ENCODE results near the gene IRF1. TPM values are rescaled to one million over a fixed set of nuclear protein-coding genes. Genes with fewer than 3 reads are reported as not detected.
"Not testable (repeated sequence)": the region's sequence is repeated elsewhere in the genome, so short reads cannot be mapped to it uniquely, and the experiment has no call there.

Gene IRF1
- total RNA-seq, 1 experiment from 2014 or later = 4.8 TPM

DNA sequence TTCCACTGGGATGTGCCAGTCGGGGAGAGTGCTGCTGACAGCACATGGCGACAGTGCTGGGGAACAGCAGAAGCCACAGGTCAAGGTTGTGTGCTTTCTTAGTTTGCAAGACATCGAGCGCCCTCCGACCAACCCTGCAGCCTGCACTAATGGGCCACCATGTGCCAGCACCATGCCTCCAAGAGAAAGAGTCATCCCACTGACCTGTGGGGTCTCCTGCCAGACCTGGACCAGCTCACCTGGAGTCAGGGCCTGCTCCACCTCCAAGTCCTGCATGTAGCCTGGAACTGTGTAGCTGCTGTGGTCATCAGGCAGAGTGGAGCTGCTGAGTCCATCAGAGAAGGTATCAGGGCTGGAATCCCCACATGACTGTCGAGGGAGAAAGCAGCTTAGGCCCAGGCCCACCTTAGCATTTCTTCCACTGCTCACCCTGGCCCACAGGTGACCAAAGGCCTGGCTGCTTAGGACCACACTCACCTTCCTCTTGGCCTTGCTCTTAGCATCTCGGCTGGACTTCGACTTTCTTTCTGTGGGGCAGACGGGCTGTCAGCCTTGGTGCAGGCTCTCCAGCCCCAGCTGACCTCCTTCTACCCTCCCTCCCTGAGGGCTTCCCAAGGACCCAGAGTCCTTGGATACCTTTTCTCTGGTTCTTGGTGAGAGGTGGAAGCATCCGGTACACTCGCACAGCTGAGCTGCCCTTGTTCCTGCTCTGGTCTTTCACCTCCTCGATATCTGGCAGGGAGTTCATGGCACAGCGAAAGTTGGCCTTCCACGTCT is 4.1 kb downstream of the IRF1 start:
- DNase-seq = no peak
- Histone ChIP-seq H3K27ac (ENCODE audit: low read length) (no peak overlapping the region), H3K27me3 (ENCODE audit: low read length) (no peaks in the 10 kb centered on the region), H3K36me3 (ENCODE audit: insufficient read depth, low read length) (no peaks in the 10 kb centered on the region), H3K4me2 (ENCODE audit: low read depth, low read length, poor library complexity, severe bottlenecking) (no peak overlapping the region), H3K4me1 (ENCODE audit: low read length) (peaks cover 33% of the 10 kb centered on the region), H3K9ac (ENCODE audit: low read length) (no peak overlapping the region), H3K9me2 (replicated peaks; ENCODE audit: insufficient read depth, low read length) (no peaks in the 10 kb centered on the region), H3K79me2 (ENCODE audit: low read length) (no peaks in the 10 kb centered on the region), H4K20me1 (ENCODE audit: insufficient read depth, low read depth, low read length) (no peaks in the 10 kb centered on the region; the same call in 1 of the 2 replicates), H3K4me3 (ENCODE audit: low read length) (no peak overlapping the region), H3K9me3 (ENCODE audit: low read length) (no peaks in the 10 kb centered on the region), H2AFZ (ENCODE audit: low read length) (no peak overlapping the region)

DNA sequence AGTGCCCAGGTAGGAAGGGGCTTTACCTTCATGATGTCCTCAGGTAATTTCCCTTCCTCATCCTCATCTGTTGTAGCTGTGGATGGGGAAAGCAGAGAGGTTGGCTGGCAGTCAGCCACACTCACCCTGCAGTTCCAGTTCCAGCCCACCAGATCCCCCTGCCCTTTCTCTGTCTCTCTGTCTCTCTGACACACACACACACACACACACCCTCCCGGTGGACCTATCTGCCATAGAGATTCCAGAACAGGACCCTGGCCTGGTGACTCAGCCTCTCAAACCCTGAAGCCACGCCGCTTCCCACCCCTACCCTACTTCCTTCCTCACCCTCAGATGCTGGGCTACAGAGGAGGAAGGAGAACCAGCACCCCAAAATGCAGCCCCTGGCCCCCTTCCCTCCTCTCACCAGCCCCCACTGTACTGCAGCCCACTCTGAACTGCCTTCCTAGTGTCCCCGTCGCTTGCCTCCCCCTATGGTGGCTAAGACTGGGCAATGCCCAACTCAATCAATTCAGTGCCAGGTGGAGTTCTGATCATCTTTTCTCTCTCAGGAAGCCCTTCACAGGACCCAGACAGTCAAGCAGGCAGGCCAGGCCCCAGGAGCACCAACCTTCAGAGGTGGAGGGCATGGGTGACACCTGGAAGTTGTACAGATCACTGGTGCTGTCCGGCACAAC is 4.8 kb downstream of the IRF1 start:
- Histone ChIP-seq H4K20me1 (ENCODE audit: insufficient read depth, low read depth, low read length) (no peaks in the 10 kb centered on the region; the same call in 1 of the 2 replicates), H3K9ac (ENCODE audit: low read length) (no peak overlapping the region), H3K79me2 (ENCODE audit: low read length) (no peaks in the 10 kb centered on the region), H3K4me3 (ENCODE audit: low read length) (no peak overlapping the region), H3K36me3 (ENCODE audit: insufficient read depth, low read length) (no peaks in the 10 kb centered on the region), H2AFZ (ENCODE audit: low read length) (no peak overlapping the region), H3K9me2 (replicated peaks; ENCODE audit: insufficient read depth, low read length) (no peaks in the 10 kb centered on the region), H3K4me1 (ENCODE audit: low read length) (peaks cover 26% of the 10 kb centered on the region), H3K4me2 (ENCODE audit: low read depth, low read length, poor library complexity, severe bottlenecking) (no peak overlapping the region), H3K27me3 (ENCODE audit: low read length) (no peaks in the 10 kb centered on the region), H3K9me3 (ENCODE audit: low read length) (no peaks in the 10 kb centered on the region), H3K27ac (ENCODE audit: low read length) (no peak overlapping the region)
- no peak for DNase-seq

DNA sequence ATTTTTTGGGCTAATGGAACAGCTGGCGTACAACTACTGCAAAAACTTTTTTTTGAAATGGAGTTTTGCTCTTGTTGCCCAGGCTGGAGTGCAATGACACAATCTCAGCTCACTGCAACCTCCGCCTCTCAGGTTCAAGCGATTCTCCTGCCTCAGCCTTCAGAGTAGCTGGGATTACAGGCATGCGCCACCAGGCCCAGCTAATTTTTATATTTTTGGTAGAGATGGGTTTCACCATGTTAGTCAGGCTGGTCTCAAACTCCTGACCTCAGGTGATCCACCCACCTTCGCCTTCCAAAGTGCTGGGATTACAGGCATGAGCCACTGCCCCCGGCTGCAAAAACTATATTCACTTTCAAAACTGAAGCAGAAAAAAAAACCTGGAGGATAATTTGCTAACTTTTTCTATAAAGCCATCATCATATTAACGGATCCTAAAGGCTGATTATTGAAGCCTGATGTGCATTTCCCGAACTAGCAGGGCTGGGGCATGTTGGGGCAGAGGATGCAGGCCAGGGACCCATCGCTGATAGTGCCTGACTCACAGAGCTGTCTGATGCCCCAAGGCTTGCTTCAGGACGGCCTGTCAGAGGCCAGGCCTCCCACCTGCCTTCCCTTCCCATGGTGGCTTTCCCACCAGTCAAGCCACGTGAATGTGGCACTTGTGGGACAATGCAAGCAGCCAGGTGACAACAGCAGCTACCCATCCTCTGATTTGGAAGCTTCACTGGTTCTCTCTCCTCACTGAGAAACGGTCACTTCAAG is 5.5 kb downstream of the IRF1 start:
- H3K79me2 ChIP-seq (ENCODE audit: low read length); H3K36me3 ChIP-seq (ENCODE audit: insufficient read depth, low read length); H3K9me3 ChIP-seq (ENCODE audit: low read length); H3K27ac ChIP-seq (ENCODE audit: low read length); H4K20me1 ChIP-seq (ENCODE audit: insufficient read depth, low read depth, low read length); H3K9me2 ChIP-seq (replicated peaks; ENCODE audit: insufficient read depth, low read length); H3K4me2 ChIP-seq (ENCODE audit: low read depth, low read length, poor library complexity, severe bottlenecking); H3K9ac ChIP-seq (ENCODE audit: low read length); DNase-seq; H2AFZ ChIP-seq (ENCODE audit: low read length); H3K4me3 ChIP-seq (ENCODE audit: low read length); H3K27me3 ChIP-seq (ENCODE audit: low read length): not testable (repeated sequence)
- H3K4me1 ChIP-seq (ENCODE audit: low read length) = peaks cover 23% of the 10 kb centered on the region

DNA sequence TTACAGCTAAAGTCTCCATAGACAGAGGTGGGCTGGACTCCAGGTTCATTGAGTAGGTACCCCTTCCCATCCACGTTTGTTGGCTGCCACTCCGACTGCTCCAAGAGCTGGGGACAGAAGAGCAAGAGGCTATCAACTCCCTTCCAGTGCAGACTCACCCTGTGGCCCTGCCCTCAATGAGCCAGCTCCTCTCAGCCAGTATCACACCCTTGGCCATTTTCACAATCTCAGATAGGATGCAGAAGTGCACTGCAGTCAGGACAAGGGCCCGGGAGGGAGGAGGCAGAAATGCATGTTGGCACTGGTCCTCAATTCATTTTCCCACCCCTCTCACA is 6.2 kb downstream of the IRF1 start:
- no peaks in the 10 kb centered on the region for H3K36me3 ChIP-seq (ENCODE audit: insufficient read depth, low read length)
- no peaks in the 10 kb centered on the region for H3K9me3 ChIP-seq (ENCODE audit: low read length)
- no peak overlapping the region for H3K4me2 ChIP-seq (ENCODE audit: low read depth, low read length, poor library complexity, severe bottlenecking)
- no peaks in the 10 kb centered on the region for H3K9me2 ChIP-seq (replicated peaks; ENCODE audit: insufficient read depth, low read length)
- no peak overlapping the region for H2AFZ ChIP-seq (ENCODE audit: low read length)
- no peaks in the 10 kb centered on the region; the same call in 1 of the 2 replicates for H4K20me1 ChIP-seq (ENCODE audit: insufficient read depth, low read depth, low read length)
- H3K27ac ChIP-seq (ENCODE audit: low read length) = no peak overlapping the region
- H3K27me3 ChIP-seq (ENCODE audit: low read length) = no peaks in the 10 kb centered on the region
- H3K9ac ChIP-seq (ENCODE audit: low read length) = no peak overlapping the region
- H3K4me3 ChIP-seq (ENCODE audit: low read length) = no peak overlapping the region
- H3K4me1 ChIP-seq (ENCODE audit: low read length) = peaks cover 20% of the 10 kb centered on the region
- no peak for DNase-seq
- no peaks in the 10 kb centered on the region for H3K79me2 ChIP-seq (ENCODE audit: low read length)

DNA sequence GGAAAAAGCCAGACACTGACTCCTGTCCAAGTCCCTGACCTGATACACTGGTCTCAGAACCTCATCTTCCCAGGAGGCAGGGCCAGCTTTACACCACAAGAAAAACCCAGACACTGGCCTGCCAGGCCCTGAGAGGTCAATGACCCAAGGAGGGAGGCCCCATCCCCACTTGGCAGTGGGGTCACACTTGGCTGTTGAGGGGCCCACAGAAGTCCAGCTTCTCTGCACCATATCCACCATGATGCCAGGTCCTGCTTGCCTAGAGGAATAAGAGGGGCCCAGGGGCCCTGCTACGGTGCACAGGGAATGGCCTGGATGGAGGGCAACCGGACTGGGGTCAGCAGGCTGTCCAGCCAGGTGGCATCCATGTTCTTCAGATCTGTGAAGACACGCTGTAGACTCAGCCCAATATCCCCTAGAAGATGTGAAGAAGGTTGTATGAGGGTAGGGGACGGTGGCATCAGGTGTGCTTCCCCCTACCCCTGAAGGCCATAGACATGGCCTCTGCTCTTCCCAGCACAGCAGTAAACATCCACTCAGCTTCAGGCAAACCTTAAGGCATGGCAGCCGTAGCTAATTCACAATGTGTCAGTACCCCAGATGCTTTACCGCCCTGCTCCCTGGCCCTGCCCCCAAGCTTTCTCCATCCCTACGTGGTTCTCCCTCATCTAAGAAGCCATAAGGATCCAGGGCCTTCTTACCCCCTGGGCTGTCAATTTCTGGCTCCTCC is 6.7 kb downstream of the IRF1 start:
- no peak overlapping the region for H3K9ac ChIP-seq (ENCODE audit: low read length)
- no peaks in the 10 kb centered on the region for H3K79me2 ChIP-seq (ENCODE audit: low read length)
- no peaks in the 10 kb centered on the region for H3K9me2 ChIP-seq (replicated peaks; ENCODE audit: insufficient read depth, low read length)
- H3K9me3 ChIP-seq (ENCODE audit: low read length) = no peaks in the 10 kb centered on the region
- no peaks in the 10 kb centered on the region for H3K27me3 ChIP-seq (ENCODE audit: low read length)
- H3K36me3 ChIP-seq (ENCODE audit: insufficient read depth, low read length) = no peaks in the 10 kb centered on the region
- H2AFZ ChIP-seq (ENCODE audit: low read length) = no peak overlapping the region
- no peaks in the 10 kb centered on the region for H4K20me1 ChIP-seq (ENCODE audit: insufficient read depth, low read depth, low read length)
- no peak overlapping the region for H3K27ac ChIP-seq (ENCODE audit: low read length)
- no peak overlapping the region for H3K4me3 ChIP-seq (ENCODE audit: low read length)
- H3K4me2 ChIP-seq (ENCODE audit: low read depth, low read length, poor library complexity, severe bottlenecking) = no peak overlapping the region
- peaks cover 20% of the 10 kb centered on the region for H3K4me1 ChIP-seq (ENCODE audit: low read length)
- no peak for DNase-seq

DNA sequence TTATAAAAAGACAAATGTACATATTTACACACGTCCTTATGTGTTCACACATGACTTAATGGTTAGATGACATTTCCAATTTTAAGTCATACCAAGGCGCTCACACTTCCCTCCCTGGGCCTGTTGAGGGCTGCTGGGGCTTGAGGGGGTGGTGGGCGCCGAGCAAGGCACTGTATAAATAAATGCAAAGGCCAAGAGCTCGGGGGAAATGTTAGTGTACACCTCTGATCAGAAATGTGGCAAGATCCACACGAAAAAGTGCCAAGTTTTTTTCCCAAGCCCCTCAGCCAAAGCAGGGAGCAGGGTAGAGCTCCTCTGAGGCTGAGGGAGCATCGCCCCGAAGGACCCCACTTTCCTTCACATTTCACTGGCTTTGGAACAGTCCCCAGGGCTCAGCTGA is 7.5 kb downstream of the IRF1 start:
- no peak overlapping the region for H2AFZ ChIP-seq (ENCODE audit: low read length)
- no peak overlapping the region for H3K9ac ChIP-seq (ENCODE audit: low read length)
- no peaks in the 10 kb centered on the region for H4K20me1 ChIP-seq (ENCODE audit: insufficient read depth, low read depth, low read length)
- H3K9me3 ChIP-seq (ENCODE audit: low read length) = no peaks in the 10 kb centered on the region
- H3K4me1 ChIP-seq (ENCODE audit: low read length) = peaks cover 16% of the 10 kb centered on the region
- no peak for DNase-seq
- H3K4me2 ChIP-seq (ENCODE audit: low read depth, low read length, poor library complexity, severe bottlenecking) = no peak overlapping the region
- no peaks in the 10 kb centered on the region for H3K9me2 ChIP-seq (replicated peaks; ENCODE audit: insufficient read depth, low read length)
- no peaks in the 10 kb centered on the region for H3K36me3 ChIP-seq (ENCODE audit: insufficient read depth, low read length)
- H3K27me3 ChIP-seq (ENCODE audit: low read length) = no peaks in the 10 kb centered on the region
- no peaks in the 10 kb centered on the region for H3K79me2 ChIP-seq (ENCODE audit: low read length)
- H3K4me3 ChIP-seq (ENCODE audit: low read length) = no peak overlapping the region
- H3K27ac ChIP-seq (ENCODE audit: low read length) = no peak overlapping the region

DNA sequence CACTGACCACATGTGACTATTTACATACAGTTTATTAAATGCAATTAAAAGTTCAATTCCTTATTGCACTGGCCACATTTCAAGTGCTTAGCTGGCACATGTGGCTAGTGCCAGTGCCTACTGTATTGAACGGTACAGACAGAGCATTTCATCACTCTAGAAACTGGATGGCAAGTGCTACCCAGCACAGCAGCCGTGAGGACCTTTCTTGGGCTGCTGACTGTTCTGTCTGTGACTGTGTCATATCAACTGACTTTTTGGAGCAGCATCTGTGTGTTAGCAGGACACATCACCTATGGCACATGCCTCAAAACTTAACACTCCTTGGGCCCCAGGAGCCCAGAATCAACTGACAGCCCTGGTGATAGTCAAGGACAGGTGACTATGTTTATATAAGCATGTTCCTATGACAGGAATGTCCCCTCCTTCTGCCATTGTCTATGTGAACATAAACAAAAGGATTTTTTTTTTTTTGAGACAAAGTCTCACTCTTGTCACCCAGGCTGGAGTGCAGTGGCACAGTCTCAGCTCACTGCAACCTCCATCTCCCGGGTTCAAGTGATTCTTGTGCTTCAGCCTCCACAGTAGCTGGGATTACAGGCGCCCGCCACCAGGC is 8.9 kb downstream of the IRF1 start:
- peaks cover 18% of the 10 kb centered on the region for H3K4me1 ChIP-seq (ENCODE audit: low read length)
- no peak overlapping the region for H3K27ac ChIP-seq (ENCODE audit: low read length)
- no peak overlapping the region for H2AFZ ChIP-seq (ENCODE audit: low read length)
- no peaks in the 10 kb centered on the region for H4K20me1 ChIP-seq (ENCODE audit: insufficient read depth, low read depth, low read length)
- DNase-seq = no peak
- H3K9me2 ChIP-seq (replicated peaks; ENCODE audit: insufficient read depth, low read length) = no peaks in the 10 kb centered on the region
- no peak overlapping the region for H3K4me3 ChIP-seq (ENCODE audit: low read length)
- H3K36me3 ChIP-seq (ENCODE audit: insufficient read depth, low read length) = no peaks in the 10 kb centered on the region
- no peaks in the 10 kb centered on the region for H3K27me3 ChIP-seq (ENCODE audit: low read length)
- H3K9me3 ChIP-seq (ENCODE audit: low read length) = no peaks in the 10 kb centered on the region
- H3K9ac ChIP-seq (ENCODE audit: low read length) = no peak overlapping the region
- H3K79me2 ChIP-seq (ENCODE audit: low read length) = no peaks in the 10 kb centered on the region
- H3K4me2 ChIP-seq (ENCODE audit: low read depth, low read length, poor library complexity, severe bottlenecking) = no peak overlapping the region
